Brain pericyte (primary cell): ENCODE data around the gene NAE1.
"Not testable (repeated sequence)": the region's sequence is repeated elsewhere in the genome, so short reads cannot be mapped to it uniquely, and the experiment has no call there.

Experiments
- DNase-seq: peaks from one replicate; pipeline ENCODE4 v3.0.0-alpha.2; 2012; ENCODE audit warnings: low read depth, low spot score

NAE1 gene

DNA sequence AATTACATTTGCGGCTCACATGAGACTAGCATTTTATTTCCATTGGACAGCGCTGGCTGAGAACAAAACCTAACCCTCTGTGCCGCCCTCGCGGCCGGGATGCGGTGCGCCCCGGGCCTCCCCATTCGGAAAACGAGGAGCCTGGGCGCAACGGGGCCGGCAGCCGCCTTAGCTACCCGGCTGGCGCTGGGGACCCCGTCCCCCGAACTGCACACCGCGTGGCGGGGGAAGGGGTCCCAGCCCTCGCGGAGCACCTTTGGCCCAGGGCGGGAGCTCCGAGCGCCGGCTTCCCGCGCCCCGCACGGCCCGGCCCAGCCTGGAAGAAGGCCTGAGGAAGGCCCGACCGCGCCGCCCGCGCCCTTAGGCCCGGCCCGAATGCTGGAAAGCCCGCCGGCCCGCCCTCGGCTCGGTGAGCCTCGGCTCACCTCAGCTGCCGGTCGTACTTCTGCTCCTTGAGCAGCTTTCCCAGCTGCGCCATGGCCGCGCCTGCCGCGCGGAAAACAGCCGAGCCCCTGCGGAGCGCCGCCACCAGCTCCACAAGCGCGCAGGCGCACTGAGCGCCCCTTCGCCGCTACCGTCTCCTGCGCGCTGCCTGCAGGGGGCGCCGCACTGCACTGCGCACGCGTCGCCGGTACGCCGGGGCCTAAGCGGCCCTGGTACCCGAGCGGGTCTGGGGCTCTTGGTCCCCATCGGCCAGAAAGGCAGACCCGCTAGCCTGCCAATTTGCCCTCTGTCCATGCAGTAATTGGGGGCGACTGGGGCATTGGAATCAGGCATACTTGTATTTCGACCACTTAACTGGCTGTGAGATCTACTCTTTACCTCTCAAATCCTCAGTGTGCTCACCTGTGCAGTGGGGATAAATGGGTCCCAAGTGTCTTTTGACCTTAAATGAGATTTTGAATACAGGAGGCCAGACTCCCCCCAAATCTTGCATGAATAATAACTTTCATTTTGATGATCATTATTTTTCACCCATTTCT is at the start of gene NAE1:
Gene NAE1, minus strand, starts transcription at position 555 of the 983 bp plus-strand sequence. Its CDS starts 77 bp downstream, at position 478.
- DNase-seq: peak; percentile 73

DNA sequence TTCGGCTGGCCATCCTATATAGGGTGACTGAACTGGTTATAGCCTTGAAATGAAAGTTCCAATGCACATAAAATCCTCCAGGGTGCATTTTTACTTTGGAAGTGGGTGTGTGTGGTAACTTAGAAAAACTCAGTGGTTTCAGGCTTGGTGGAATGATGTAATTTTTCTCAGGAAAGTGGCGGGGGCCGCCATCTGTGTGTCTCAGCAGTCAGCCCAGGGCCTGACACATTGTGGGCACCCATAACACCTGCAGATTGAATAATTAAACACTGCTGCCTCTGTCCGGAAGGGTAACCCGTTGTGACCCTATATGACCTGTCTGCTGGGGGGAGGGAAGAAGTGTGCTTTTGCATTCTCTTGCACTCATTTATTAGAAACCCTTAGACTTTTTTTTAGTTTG is 47.3 kb upstream of the NAE1 start:
- DNase-seq: no peak

DNA sequence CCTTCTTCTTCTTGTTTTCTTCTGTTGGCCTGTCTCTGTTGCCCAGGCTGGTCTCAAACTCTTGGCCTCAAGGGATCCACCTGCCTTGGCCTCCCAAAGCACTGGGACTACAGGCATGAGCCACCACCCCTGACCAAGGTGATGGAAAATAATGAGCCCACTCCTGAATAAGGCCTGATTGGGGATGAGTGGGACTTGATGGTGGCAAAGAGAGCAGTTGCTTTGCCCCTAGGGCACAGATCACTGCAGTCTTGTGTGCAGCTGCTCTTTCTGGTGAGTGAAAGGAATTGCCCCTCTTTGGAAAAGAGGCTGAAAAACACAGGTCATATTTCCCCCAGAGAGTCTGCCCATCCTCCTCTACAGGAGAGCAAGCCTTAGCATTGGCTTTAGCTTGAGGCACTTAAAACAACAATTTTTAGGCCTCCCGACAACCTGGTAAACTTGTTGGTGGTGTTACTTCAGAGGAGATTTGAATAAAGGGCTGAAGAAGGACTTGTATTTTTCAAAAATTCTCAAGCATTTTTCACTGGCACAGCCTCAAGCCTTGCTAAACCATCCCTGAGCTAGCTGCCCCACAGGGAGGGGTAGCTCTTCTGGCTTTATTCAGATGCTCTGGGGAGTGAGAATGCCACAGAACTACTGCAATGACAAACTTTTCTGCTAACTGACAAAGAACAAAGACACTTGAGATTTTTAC is 43.5 kb upstream of the NAE1 start:
- no peak for DNase-seq

DNA sequence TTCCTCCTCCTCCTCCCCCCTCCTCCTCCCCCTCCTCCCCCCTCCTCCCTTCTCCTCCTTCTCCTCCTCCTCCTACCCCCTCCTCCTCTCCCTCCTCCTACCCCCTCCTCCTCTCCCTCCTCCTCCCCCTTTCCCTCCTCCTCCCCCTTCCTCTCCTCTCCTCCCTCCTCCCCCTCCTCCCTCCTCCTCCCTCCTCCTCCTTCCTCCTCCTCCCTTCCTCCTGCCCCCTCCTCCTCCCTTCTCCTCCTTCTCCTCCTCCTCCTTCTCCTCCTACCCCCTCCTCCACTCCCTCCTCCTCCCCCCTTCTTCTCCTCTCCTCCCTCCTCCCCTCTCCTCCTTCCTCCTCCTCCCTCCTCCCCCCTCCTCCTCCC is 42.9 kb upstream of the NAE1 start:
- DNase-seq: no peak

DNA sequence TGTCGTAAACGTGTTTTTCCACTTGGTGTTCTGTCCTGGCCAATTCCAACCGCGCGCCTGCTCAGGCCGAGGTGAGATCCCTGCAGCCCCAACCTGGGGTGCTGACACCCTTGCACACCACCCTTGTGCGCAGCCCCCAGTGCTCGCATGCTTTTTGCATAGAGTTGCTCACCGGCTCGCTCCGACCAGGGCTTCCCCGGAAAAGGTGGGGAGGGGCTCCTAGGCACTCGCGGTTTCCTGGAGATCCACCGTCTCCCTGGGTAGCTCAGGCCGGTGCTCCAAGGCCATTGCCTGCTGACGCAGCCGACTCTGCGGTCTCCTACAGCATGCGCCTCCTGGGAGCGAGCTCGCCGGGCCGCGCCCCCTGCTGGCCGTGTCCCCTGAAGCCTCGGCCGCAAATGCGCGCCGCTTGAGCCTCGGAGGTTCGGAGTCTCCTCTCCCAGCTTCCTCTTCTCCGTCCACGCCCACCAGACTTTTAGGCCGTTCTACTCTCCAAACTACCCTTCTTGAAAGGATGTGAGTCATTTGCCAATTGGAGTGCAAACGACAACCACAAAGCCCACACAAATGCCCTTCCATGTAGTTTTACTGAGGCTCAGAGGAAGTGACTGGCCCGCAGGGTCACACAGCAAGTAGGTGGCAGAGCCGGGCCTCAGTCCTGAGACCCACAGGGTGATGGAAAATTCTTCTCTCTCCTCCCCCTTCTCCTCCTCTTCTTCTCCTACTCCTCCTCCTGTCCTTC is 42.3 kb upstream of the NAE1 start:
- DNase-seq: peak; percentile 67

DNA sequence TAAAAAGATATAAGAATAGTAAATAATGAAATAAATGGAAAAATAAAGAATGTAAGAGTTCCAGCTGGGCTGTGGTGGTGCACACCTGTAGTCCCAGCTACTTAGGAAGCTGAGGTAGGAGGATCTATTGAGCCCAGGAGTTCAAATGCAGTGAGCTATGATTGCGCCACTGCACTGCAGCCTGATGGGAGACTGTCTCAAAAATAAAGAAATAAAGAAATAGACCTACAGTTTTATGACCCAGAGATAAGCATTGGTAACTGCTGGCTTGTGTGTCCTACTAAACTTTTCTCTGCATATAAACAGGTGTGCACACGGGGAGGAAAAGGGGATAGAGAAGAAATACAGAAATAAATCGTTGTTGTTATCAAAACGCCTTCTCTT is 41.8 kb upstream of the NAE1 start:
- no peak for DNase-seq

DNA sequence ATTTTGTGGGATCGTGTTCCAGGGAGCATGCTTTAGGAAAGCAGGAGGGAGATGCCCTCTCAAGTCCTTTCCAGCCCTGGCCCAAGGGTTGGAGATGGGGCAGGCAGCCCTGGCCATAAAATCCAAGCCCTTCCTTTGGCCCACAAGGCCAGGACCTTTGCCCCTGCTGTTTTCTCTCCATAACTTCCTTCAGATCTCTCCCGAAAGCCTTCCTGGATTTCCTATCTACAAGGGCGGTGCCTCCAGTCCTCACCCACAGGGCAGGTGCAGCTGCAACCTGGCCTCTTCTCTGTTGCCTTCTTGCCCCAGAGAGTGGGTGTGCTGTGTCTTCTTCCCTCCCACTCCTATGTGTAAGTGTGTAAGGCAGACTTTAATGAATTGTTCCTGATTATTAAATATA is 41.1 kb upstream of the NAE1 start:
- no peak for DNase-seq

DNA sequence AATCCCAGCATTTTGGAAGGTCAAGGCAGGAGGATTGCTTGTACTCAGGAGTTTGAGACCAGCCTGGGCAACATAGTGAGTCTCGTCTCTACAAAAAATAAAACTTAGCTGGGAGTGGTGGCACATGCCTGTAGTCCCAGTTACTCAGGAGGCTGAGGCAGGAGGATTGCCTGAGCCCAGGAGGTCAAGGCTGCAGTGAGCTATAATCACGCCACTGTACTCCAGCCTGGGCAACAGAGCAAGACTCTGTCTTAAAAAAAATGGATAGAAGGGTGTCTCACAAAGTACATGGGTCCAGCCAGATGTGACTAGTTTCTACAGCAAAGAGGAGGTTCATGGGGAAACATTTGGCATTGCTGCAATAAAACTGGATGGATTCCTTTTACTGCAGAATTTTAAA is 40.6 kb upstream of the NAE1 start:
- DNase-seq: not testable (repeated sequence)

DNA sequence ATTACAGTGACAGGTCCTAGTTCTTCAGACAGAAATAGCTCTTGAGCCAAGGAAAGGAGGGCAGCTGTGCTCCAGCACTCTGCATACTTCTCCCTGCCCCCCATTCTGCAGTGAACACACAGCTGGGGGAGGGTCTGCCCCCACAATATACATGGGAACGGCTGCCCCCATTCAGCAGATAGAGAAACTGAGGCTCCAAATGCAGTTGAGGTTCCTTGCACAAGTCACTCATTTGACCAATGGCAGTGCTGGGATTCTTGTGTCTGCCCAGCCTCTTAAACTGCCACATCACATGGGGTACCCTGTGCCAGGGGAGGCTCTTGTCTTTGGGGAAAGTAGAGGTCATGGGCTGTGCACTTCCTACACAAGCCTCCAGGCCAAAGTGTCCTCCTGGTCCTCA is 38.6 kb upstream of the NAE1 start:
- DNase-seq: no peak

DNA sequence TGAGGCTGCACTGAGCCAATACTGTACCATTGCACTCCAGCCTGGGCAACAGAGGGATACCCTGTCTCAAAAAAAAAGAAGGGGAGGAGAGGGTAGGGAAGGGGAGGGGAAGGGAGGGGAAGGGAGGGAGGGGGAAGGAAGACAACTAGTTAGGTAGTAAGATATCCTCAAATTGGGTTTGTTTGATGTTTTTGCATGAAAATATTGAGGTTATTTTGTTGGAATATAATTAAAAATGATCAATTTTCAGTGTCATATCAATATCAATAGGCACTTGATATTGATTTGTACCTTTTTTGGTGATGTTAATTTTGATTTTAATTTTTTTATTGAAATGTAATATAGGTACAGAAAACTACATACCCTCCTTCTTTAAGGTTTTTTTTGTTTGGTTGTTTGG is 32.9 kb upstream of the NAE1 start:
- no peak for DNase-seq

DNA sequence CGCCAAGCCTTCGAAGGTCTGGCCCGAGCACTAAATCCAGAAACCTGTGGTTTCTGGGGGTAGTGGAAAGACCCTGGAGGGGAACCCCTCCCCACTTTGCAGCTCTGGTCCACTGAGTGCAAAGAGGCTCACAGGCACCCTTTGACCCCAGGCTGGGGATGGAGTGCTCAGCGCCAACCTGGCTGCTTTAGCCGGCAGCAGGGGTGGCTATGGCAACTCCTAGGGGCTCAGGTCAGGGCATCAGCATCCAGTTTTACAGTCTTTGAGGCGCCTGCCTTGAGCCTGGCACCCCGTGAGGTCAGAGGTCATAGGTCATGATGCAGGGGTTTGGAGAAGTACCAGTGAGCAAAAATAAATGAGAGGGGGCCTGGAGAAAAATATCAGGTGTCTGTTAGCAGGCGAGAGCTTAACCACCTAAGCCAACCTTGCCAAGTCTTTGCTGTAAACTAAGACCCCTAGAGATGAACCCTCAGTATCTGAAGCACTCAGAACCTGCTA is 31.3 kb upstream of the NAE1 start:
- DNase-seq: no peak

DNA sequence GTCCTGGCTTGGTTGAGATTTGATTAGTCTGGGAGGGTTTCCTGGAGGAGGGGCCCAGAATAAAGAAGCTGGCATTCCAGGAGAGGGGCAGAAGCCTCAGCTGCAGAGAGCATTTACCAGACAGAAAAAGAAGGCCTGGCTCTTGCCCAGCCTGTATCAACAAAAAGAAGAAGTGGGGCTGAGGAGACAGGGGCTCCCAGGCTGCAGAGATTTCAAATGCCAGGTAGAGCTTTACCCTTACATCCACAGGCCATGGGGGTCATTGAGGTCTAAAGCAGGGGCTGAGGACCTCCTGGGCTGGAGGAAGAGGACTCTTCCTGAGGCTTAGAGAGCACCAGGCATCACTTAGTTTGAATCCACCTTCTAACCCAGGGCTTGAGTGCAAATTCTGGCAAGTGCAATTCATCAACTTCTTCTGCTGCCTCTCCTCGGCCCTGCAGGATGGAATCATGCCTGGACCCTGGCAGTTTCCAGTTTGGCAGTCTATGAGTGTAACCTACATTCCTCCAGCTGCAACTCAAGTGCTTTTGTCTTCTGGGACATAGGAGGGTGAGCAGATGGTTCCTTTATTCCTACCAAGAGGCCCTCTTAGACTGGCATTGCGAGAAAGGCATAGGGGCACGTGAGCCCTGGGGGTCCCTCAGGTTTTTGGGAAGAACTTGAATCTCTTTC is 28.8 kb upstream of the NAE1 start:
- no peak for DNase-seq

DNA sequence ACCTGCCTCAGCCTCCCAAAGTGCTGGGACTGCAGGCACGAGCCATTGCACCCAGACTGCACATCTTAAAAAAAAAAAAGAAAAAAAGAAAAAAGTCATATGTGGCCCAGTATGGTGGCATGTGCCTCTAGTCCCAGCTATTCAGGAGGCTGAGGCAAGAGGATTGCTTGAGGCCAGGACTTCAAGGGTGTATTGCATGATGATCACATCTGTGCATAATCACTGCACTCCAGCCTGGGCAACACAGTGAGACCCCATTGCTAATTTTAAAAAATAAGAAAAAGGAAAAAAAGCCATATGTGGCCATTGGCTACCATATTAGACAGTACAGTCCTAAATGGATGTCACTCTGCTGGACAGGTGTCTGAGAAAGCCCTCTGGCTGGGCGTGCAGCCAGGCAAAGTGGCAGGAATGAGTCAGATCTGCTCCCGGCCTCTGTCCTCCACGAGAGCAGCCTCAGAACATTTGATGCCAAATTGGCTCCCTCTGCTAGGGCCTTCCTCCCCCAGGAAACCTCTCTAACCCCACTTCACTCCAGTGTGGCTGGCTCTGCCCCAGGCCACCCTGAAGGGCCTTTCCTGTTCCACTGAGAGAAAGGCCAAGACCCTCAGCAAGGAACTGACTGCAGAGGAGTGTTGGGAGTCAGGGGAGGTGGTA is 28.1 kb upstream of the NAE1 start:
- DNase-seq: no peak

DNA sequence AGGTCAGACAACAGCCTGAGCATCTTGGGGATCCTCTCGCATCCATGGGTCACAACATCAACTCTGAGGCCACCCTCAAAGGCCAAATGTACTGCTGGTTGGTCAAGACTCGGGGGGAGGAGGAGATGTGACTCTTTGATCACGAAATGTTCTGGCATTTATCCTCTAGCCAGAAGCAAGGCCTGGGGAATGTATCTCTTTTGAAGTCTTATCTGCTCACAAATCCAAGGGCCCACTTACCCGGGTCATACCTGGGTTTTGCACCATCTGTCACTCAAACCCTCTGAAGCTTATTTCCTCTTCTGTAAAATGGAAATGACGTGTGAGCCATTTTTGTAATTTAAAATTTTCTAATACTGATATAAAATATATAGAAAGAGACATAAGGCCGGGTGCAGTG is 26.7 kb upstream of the NAE1 start:
- DNase-seq: no peak

DNA sequence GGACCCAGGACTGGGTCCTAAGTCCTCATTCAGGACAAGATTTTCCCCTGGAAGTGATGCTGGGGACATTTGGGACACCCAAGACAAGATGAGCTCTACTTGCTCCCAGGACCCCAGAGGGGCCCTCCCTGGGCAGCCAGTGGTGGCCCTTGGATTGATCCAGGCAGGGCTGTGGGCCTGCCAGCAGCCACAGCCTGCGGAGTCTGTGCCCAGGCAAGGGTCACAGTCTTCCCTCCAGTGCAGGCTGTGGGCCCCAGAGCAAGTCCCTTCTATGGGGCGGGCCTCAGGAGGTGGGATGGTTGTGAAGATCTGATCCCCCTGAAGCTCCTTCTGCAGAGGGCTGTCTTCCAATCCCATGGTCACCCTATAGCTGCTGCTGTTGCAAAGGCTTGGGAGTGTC is 26.0 kb upstream of the NAE1 start:
- DNase-seq: no peak

DNA sequence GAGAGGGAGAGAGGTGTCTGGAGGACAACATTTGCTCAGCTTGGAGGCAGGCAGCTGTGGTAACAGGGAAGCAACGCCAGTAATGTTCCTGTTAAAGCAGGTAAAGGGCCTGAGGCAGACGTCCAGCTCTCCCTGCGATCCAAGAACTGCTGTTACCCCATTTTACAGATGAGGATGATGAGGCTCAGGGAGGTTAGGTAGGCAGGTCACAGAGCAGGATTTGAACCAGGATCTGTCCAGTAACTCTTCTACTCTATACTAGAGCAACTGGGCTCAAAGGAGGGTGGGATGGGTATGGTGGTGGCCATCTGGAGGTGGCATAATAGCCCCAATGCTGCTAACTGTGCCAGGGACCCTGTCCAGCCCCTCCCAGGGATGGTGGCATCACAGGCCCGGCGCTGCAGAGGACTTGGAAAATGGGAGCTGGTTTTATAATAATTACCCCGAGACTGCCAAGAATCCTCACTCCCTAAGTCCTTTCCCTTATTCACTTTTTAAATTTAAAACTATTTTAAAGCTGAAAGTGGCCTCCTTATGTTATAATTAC is 25.5 kb upstream of the NAE1 start:
- no peak for DNase-seq

DNA sequence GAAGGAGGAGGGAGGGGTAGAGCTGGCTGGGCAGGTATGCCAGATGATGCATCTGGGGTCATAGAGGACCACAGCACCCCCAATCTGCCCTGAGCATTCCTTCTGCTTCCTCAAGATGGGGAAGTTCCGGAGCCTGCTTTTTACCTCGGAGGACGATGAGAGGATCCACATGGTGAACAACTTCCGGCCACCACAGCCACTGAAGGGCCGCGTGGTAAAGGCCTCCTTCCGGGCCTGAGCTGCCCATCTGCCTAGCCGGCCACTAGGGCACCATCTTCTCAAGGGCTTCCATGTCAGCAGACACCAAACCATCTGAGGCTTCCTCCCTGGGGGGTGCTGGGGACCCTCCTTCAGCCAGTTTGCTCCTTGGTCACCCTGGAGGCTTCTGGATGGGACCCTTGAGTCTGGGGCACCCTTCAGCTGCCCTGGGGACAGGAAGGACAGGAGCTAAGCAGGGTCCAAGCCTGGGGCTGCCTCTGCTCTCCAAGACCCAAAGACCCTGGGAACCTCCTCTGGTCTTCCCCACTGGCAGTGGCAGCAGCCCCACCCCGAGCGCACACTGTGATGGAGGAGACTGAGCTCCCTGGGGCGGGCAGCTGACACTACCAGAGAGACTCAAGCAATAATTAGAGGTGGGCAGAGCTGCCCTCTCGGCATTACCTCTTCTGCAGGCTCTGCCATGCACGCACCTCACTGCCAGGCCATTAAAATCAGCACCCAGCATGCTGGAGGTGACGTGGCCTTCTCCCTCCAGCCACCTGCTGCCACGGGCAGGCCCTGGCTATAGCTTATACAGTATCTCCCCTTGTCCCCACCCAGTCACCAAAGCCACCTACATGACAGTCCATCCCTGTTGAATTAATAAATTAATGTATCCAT is 22.7 kb upstream of the NAE1 start:
- DNase-seq: no peak

DNA sequence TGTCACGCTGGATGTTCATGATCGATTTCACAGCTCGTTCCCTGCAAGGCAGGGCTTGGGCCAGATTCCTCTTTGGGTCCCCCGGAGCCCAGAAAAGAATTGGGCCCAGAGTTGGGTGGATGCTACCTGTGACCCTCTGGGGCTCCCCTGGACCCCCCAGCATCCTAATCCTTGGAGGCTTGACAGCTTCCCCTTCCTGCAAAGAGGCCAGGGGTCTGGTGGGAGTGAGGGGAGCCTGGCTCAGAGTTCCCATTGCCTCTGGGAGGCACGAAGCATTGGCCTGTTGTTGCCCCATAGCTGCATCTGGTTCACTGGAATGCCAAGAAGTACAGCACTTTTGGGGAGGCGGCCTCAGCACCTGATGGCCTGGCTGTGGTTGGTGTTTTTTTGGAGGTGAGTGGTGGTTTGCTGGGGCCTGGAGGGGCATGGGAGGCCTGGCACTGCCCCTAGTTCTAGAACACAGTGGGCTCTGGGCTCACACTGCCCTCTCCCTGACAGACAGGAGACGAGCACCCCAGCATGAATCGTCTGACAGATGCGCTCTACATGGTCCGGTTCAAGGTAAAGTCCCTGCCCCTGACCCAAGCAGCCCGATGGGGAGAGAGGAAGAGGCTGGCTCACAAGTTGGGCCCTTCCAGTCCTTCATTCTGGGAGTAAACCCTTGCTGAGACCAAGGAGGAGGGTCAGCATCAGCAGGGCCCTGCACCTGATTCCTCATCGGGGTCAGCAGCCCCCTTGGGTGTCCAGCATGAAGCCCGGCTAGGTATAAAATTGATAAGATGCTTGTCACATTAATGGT is 20.6 kb upstream of the NAE1 start:
- no peak for DNase-seq
